ENCODE measurements around the gene MCUR1. TPM values are rescaled to one million over a fixed set of nuclear protein-coding genes. Genes with fewer than 3 reads are reported as not detected.

The MCUR1 gene
- total RNA-seq, 2 experiments from 2014 or later: 3.2 to 4.5 TPM

- Histone ChIP-seq H3K4me3 (ENCODE audit: low read length) (no peak overlapping the region), H3K27ac (ENCODE audit: low read depth in 1 of 2, low read length in 2 of 2) (no peak overlapping the region), H3K27me3 (ENCODE audit: control insufficient read depth in 1 of 2, insufficient read depth in 2 of 2, low read length in 2 of 2) (no peaks in the 10 kb centered on the region), H3K4me1 (ENCODE audit: insufficient read depth, low read length) (peaks cover 27% of the 10 kb centered on the region), H3K9me3 (ENCODE audit: control insufficient read depth in 1 of 2, insufficient read depth in 1 of 2, low read length in 2 of 2) (no peaks in the 10 kb centered on the region), H3K36me3 (ENCODE audit: insufficient read depth, low read length) (no peaks in the 10 kb centered on the region)
- Mint-ChIP-seq H3K4me3 (no peak overlapping the region), H3K4me1 (ENCODE audit: low read depth) (peaks cover 38% of the 10 kb centered on the region), H3K9me3 (no peaks in the 10 kb centered on the region), H3K27me3 (no peaks in the 10 kb centered on the region), H3K36me3 (ENCODE audit: low read depth) (no peaks in the 10 kb centered on the region), H3K27ac (no peak overlapping the region)
- no peak for ATAC-seq (ENCODE audit: poor library complexity)
- ChIA-PET POLR2A (interaction anchor here (0.7 to 1.1 kb wide), 2 partner anchors 137 to 187 kb away, joined by 3 read pairs; partner anchors contain the start of gene SIRT5), CTCF (interaction anchor here (0.6 kb wide), 1 partner anchor 191 kb away, joined by 3 read pairs; no protein-coding TSS in a partner anchor)
- intact Hi-C loops (cut with DNase I, micrococcal nuclease): loop anchor here in 1 of 2 experiments (5.0 kb wide), 1 partner anchor 49 kb away; the partner anchor contains the start of gene RANBP9
- no peak for DNase-seq
- TF ChIP-seq, protein P1, sequence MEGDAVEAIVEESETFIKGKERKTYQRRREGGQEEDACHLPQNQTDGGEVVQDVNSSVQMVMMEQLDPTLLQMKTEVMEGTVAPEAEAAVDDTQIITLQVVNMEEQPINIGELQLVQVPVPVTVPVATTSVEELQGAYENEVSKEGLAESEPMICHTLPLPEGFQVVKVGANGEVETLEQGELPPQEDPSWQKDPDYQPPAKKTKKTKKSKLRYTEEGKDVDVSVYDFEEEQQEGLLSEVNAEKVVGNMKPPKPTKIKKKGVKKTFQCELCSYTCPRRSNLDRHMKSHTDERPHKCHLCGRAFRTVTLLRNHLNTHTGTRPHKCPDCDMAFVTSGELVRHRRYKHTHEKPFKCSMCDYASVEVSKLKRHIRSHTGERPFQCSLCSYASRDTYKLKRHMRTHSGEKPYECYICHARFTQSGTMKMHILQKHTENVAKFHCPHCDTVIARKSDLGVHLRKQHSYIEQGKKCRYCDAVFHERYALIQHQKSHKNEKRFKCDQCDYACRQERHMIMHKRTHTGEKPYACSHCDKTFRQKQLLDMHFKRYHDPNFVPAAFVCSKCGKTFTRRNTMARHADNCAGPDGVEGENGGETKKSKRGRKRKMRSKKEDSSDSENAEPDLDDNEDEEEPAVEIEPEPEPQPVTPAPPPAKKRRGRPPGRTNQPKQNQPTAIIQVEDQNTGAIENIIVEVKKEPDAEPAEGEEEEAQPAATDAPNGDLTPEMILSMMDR (IDR thresholded peaks at IDR 0.05): no peak
Measured at GRCh38 chr6:13761361-13762036, 52.9 kb downstream of the MCUR1 start.

- TF ChIP-seq, protein P1 (IDR thresholded peaks at IDR 0.05): no peak
- H3K4me1 Mint-ChIP-seq (ENCODE audit: low read depth): peaks cover 30% of the 10 kb centered on the region
- Histone ChIP-seq H3K36me3 (ENCODE audit: insufficient read depth, low read length) (no peaks in the 10 kb centered on the region), H3K4me3 (ENCODE audit: low read length) (no peak overlapping the region), H3K4me1 (ENCODE audit: insufficient read depth, low read length) (peaks cover 23% of the 10 kb centered on the region), H3K27me3 (ENCODE audit: control insufficient read depth in 1 of 2, insufficient read depth in 2 of 2, low read length in 2 of 2) (no peaks in the 10 kb centered on the region), H3K9me3 (ENCODE audit: control insufficient read depth in 1 of 2, insufficient read depth in 1 of 2, low read length in 2 of 2) (no peaks in the 10 kb centered on the region), H3K27ac (ENCODE audit: low read depth in 1 of 2, low read length in 2 of 2) (no peak overlapping the region)
- no peaks in the 10 kb centered on the region for H3K9me3 Mint-ChIP-seq
- intact Hi-C loops (cut with DNase I, micrococcal nuclease): loop anchor here in 1 of 2 experiments (5.0 kb wide), 1 partner anchor 48 kb away; the partner anchor contains the start of gene RANBP9
- H3K27ac Mint-ChIP-seq: no peak overlapping the region
- no peak for ATAC-seq (ENCODE audit: poor library complexity)
- ChIA-PET POLR2A (no interaction called here), CTCF (interaction anchor here (1.4 kb wide), 1 partner anchor 146 kb away, joined by 4 read pairs; the partner anchor contains the start of gene NOL7)
- no peak for DNase-seq
- no peaks in the 10 kb centered on the region for H3K36me3 Mint-ChIP-seq (ENCODE audit: low read depth)
- no peaks in the 10 kb centered on the region for H3K27me3 Mint-ChIP-seq
- no peak overlapping the region for H3K4me3 Mint-ChIP-seq
Measured at GRCh38 chr6:13760307-13761304, 53.8 kb downstream of the MCUR1 start.

GRCh38 chr6:13759025-13759424 is 55.3 kb downstream of the MCUR1 start:
- Mint-ChIP-seq H3K36me3 (ENCODE audit: low read depth) (no peaks in the 10 kb centered on the region), H3K27me3 (no peaks in the 10 kb centered on the region), H3K4me1 (ENCODE audit: low read depth) (peaks cover 28% of the 10 kb centered on the region), H3K9me3 (no peaks in the 10 kb centered on the region), H3K4me3 (no peak overlapping the region), H3K27ac (no peak overlapping the region)
- CTCF ChIA-PET: interaction anchor here (1.4 kb wide), 1 partner anchor 144 kb away, joined by 4 read pairs; the partner anchor contains the start of gene NOL7
- no peak overlapping the region for H3K27ac ChIP-seq (ENCODE audit: low read depth in 1 of 2, low read length in 2 of 2)
- ATAC-seq (ENCODE audit: poor library complexity): no peak
- POLR2A ChIA-PET: no interaction called here
- no peaks in the 10 kb centered on the region for H3K36me3 ChIP-seq (ENCODE audit: insufficient read depth, low read length)
- no peaks in the 10 kb centered on the region for H3K27me3 ChIP-seq (ENCODE audit: control insufficient read depth in 1 of 2, insufficient read depth in 2 of 2, low read length in 2 of 2)
- DNase-seq: no peak
- intact Hi-C loops (cut with DNase I, micrococcal nuclease): no loop called here
- H3K4me1 ChIP-seq (ENCODE audit: insufficient read depth, low read length): peaks cover 21% of the 10 kb centered on the region
- H3K4me3 ChIP-seq (ENCODE audit: low read length): no peak overlapping the region
- H3K9me3 ChIP-seq (ENCODE audit: control insufficient read depth in 1 of 2, insufficient read depth in 1 of 2, low read length in 2 of 2): no peaks in the 10 kb centered on the region
- TF ChIP-seq, protein P1 (IDR thresholded peaks at IDR 0.05): no peak

All from CD4-positive, alpha-beta T cell (primary cell).